Cardiac atrium fibroblast (primary cell): ENCODE data around the gene ZMYM2. TPM values are rescaled to one million over a fixed set of nuclear protein-coding genes. Genes with fewer than 3 reads are reported as not detected.

Experiments
- total RNA-seq: library from RNA; depleted of rRNA; stranded (reverse); fragments of >200 nt; gene quantifications from 2 replicates; pipeline ENCODE4 v1.2.3, GENCODE V29; 2015

The ZMYM2 gene
- 29.2 and 34.2 TPM in 2 replicates for total RNA-seq

GRCh38 chr13:19958155-19959111, at the start of gene ZMYM2:
ZMYM2 (plus strand) TSS chr13:19958727; CDS start chr13:19993073, 34,346 bp downstream.

Other genes starting within 250 kb of the ZMYM2 start
- 28.8 and 30.0 TPM in 2 replicates for gene PSPC1, start 175.8 kb upstream of the ZMYM2 start, total RNA-seq
- 9.2 and 11.0 TPM in 2 replicates for gene ZMYM5, start 95.1 kb upstream of the ZMYM2 start, total RNA-seq
- gene GJA3, start 202.3 kb downstream of the ZMYM2 start, total RNA-seq = under 0.01 and 0.16 TPM in 2 replicates
- not detected in 2 replicates for gene GJB2, start 234.2 kb downstream of the ZMYM2 start, total RNA-seq